Measurements from ENCODE around the gene KCNMB1.
"Not testable (repeated sequence)": the region's sequence is repeated elsewhere in the genome, so short reads cannot be mapped to it uniquely, and the experiment has no call there.

The KCNMB1 gene

DNA sequence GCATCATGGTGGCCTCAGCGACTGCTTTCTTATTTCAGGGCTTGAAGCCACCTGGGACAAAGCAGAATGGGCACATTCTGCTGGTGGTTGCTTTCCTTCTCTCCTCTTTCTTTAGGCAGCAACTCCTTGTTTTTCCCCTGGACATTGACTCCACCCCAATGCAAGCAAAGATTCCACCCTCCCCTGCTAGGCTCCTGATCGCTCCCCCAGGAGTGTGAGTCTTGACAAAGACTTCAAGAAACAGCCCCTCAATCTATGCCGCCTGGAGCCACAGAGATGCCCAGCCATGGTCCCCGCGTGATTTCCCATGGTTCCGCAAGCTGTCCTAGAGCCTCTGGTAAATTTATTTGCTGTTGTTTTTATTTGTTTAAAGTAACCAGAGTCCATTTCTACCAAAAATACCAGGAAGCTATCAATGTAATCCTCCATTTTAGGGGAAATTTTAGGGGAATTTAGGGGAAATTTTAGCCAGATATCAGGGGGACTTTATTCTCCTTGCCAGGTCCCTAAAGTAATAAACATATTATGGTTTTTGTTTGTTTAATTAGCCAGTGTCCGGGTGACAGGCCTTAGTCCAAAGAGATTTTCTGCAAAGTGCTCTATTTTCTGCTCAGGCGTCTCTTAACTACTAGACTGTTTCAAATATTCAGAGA, 2.3 kb downstream of the KCNMB1 start:
- DNase-seq (no peak), ATAC-seq (replicated peaks) (no peak)
- peaks cover 48 to 66% of the 10 kb centered on the region in 2 donors for H3K27me3 Mint-ChIP-seq
- H3K4me3 Mint-ChIP-seq, result no peak overlapping the region
- H3K9me3 Mint-ChIP-seq, result no peaks in the 10 kb centered on the region
- no peaks in the 10 kb centered on the region for H3K4me1 Mint-ChIP-seq (ENCODE audit: low read depth in 2 of 2)
- no peaks in the 10 kb centered on the region for H3K36me3 Mint-ChIP-seq (ENCODE audit: insufficient read depth)
- no peak overlapping the region for H3K27ac Mint-ChIP-seq

GRCh38 chr5:170383227-170383626, 5.9 kb downstream of the KCNMB1 start:
- no peak overlapping the region for H3K27ac Mint-ChIP-seq
- H3K4me3 Mint-ChIP-seq, result no peak overlapping the region
- ATAC-seq (replicated peaks), result no peak
- H3K4me1 Mint-ChIP-seq (ENCODE audit: low read depth in 2 of 2), result no peaks in the 10 kb centered on the region
- peaks cover 46 to 60% of the 10 kb centered on the region in 2 donors for H3K27me3 Mint-ChIP-seq
- peaks cover 3% of the 10 kb centered on the region for H3K36me3 Mint-ChIP-seq (ENCODE audit: insufficient read depth)
- no peak for DNase-seq
- no peaks in the 10 kb centered on the region for H3K9me3 Mint-ChIP-seq

DNA sequence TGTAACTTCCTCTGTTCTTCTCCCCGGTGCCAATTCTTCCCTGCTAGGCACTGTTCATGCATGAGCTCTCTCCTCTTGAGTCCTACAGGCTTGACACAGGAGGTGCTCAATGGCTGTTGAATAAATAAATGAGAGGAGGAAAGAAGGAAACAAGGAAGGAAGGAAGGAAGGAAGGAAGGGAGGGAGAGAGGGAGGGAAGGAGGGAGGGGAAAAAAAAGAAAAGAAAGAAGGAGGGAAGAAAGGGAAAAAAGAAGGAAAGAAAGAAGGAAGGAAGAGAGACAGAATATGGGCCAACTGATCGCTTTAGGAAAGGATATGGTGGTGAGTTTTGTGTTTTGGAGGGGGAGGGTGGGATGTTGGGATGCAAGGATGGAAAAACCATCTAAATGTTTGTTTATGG, 6.4 kb downstream of the KCNMB1 start:
- no peak for DNase-seq
- H3K27ac Mint-ChIP-seq, result no peak overlapping the region
- ATAC-seq (replicated peaks), result no peak
- no peaks in the 10 kb centered on the region for H3K4me1 Mint-ChIP-seq (ENCODE audit: low read depth in 2 of 2)
- H3K27me3 Mint-ChIP-seq, result peaks cover 45 to 60% of the 10 kb centered on the region in 2 donors
- no peak overlapping the region for H3K4me3 Mint-ChIP-seq
- H3K36me3 Mint-ChIP-seq (ENCODE audit: insufficient read depth), result peaks cover 3% of the 10 kb centered on the region
- no peaks in the 10 kb centered on the region for H3K9me3 Mint-ChIP-seq

DNA sequence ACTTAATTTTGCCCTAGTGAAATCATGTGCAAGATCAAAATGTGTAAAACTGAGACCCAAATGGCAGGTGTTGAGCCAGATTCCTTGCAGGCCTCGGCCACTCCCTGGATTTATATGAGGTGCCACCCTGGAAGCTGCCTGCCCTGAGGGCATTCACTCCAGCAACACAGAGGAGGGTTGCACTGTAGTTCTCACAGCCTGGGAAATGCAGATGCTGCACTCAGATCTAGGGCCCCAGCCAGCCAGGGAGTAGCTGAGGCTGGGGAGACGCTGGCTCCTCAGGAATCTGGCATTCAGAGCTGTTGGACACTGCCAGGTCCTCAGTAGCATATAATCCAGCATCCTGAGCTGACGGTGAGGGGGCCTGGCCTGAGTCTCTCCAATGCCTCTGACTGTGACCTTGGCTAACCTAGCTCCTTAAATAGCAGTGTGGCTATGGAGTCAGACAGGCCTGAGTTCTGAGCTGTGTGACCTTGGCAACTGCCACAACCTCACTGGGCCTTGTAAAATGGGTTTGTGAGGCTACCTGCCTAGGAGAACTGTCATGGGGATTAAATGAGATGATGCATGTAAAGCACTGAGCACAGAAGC, 8.7 kb downstream of the KCNMB1 start:
- Mint-ChIP-seq H3K27ac (peak overlapping the region in 1 of 2 donors; percentile 49), H3K4me1 (ENCODE audit: low read depth in 2 of 2) (peaks cover 0 to 4% of the 10 kb centered on the region in 2 donors), H3K27me3 (peaks cover 36 to 49% of the 10 kb centered on the region in 2 donors), H3K9me3 (no peaks in the 10 kb centered on the region), H3K36me3 (ENCODE audit: insufficient read depth) (peaks cover 3% of the 10 kb centered on the region), H3K4me3 (no peak overlapping the region)
- DNase-seq (no peak), ATAC-seq (replicated peaks) (no peak)

GRCh38 chr5:170378740-170379139, 10.4 kb downstream of the KCNMB1 start:
- H3K9me3 Mint-ChIP-seq, result no peaks in the 10 kb centered on the region
- peaks cover 3% of the 10 kb centered on the region for H3K36me3 Mint-ChIP-seq (ENCODE audit: insufficient read depth)
- ATAC-seq (replicated peaks) (no peak), DNase-seq (no peak)
- H3K27me3 Mint-ChIP-seq, result peaks cover 20 to 32% of the 10 kb centered on the region in 2 donors
- H3K4me3 Mint-ChIP-seq, result no peak overlapping the region
- H3K27ac Mint-ChIP-seq, result no peak overlapping the region
- H3K4me1 Mint-ChIP-seq (ENCODE audit: low read depth in 2 of 2), result peaks cover 0 to 4% of the 10 kb centered on the region in 2 donors

GRCh38 chr5:170377027-170377426, 12.1 kb downstream of the KCNMB1 start:
- peaks cover 2 to 4% of the 10 kb centered on the region in 2 donors for H3K4me1 Mint-ChIP-seq (ENCODE audit: low read depth in 2 of 2)
- H3K36me3 Mint-ChIP-seq (ENCODE audit: insufficient read depth), result peaks cover 3% of the 10 kb centered on the region
- H3K27ac Mint-ChIP-seq, result no peak overlapping the region
- DNase-seq (no peak), ATAC-seq (replicated peaks) (no peak)
- peaks cover 28 to 42% of the 10 kb centered on the region in 2 donors for H3K27me3 Mint-ChIP-seq
- H3K9me3 Mint-ChIP-seq, result no peaks in the 10 kb centered on the region
- no peak overlapping the region for H3K4me3 Mint-ChIP-seq

GRCh38 chr5:170376526-170376925, 12.6 kb downstream of the KCNMB1 start:
- peaks cover 28 to 47% of the 10 kb centered on the region in 2 donors for H3K27me3 Mint-ChIP-seq
- not testable (repeated sequence) for H3K4me3 Mint-ChIP-seq; H3K36me3 Mint-ChIP-seq (ENCODE audit: insufficient read depth); H3K9me3 Mint-ChIP-seq; H3K27ac Mint-ChIP-seq; ATAC-seq (replicated peaks); H3K4me1 Mint-ChIP-seq (ENCODE audit: low read depth in 2 of 2); DNase-seq

DNA sequence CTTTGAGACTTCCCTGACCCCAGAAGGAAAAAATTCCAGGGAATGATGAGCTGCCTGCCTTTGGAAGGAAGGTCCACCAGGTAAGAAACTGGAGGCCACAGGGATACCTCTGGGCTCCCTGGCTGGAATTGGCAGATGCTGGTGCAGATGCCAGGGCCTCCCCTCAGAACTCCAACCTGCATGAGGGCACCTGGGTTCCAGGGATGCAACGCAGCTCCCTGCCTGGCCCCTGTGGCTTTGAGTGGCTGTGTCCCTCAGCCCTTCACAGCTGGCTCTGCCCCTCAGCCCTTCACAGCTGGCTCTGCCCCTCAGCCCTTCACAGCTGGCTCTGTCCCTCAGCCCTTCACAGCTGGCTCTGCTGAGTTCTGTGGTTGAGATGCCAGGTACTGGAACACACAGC, 13.9 kb downstream of the KCNMB1 start:
- peak overlapping the region in 1 of 2 donors; percentile 57 for H3K27ac Mint-ChIP-seq
- H3K9me3 Mint-ChIP-seq, result no peaks in the 10 kb centered on the region
- DNase-seq, result no peak
- no peak for ATAC-seq (replicated peaks)
- peaks cover 2 to 4% of the 10 kb centered on the region in 2 donors for H3K4me1 Mint-ChIP-seq (ENCODE audit: low read depth in 2 of 2)
- no peak overlapping the region for H3K4me3 Mint-ChIP-seq
- H3K36me3 Mint-ChIP-seq (ENCODE audit: insufficient read depth), result no peaks in the 10 kb centered on the region
- H3K27me3 Mint-ChIP-seq, result peaks cover 28 to 51% of the 10 kb centered on the region in 2 donors

GRCh38 chr5:170372971-170373370, 16.2 kb downstream of the KCNMB1 start:
- Mint-ChIP-seq H3K36me3 (ENCODE audit: insufficient read depth) (no peaks in the 10 kb centered on the region), H3K27me3 (peaks cover 20 to 36% of the 10 kb centered on the region in 2 donors), H3K4me1 (ENCODE audit: low read depth in 2 of 2) (peaks cover 2 to 4% of the 10 kb centered on the region in 2 donors), H3K27ac (no peak overlapping the region), H3K9me3 (no peaks in the 10 kb centered on the region), H3K4me3 (no peak overlapping the region)
- ATAC-seq (replicated peaks) (no peak), DNase-seq (no peak)

DNA sequence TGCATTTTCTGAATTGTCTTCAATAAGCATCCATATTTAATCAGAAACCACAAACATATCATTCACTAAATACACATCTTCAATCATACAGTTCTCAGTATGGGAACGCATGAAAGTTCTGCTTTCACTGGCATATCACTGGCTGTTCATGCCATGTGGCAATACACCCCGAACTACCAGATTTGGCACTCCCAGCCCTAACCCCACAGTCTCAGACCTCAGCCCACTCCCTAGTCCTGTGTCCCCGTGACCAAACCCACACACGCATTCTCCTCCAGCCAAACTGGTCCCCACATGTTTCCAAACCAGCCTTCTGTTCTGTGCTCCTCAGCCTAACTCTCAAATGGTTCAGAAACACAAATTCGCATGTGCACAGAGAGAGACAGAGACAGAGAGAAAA, 20.6 kb downstream of the KCNMB1 start:
- Mint-ChIP-seq H3K9me3 (no peaks in the 10 kb centered on the region), H3K4me3 (no peak overlapping the region), H3K4me1 (ENCODE audit: low read depth in 2 of 2) (peaks cover 0 to 2% of the 10 kb centered on the region in 2 donors), H3K36me3 (ENCODE audit: insufficient read depth) (no peaks in the 10 kb centered on the region), H3K27ac (no peak overlapping the region), H3K27me3 (peaks cover 9 to 21% of the 10 kb centered on the region in 2 donors)
- no peak for ATAC-seq (replicated peaks)
- DNase-seq, result no peak

DNA sequence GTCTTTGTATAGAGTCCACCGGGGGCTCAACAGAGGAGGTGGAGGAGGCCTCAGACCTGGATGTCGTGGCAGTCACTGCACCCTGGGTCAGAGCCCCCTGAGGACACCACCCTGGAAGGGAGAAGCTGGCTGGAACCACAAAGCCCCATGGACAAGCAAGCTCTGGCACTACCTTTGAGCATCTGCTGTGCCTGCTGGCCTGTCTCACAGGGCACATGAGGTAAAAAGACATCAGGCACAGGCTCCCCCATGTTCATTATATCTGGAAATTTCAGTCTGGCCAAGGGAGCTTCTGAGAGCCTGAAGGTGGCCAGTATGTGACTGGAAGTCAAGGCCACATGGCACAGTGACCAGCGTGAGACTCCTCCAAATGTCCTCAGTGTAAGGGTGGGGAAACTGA, 22.9 kb downstream of the KCNMB1 start:
- Mint-ChIP-seq H3K9me3 (no peaks in the 10 kb centered on the region), H3K27me3 (peaks cover 0 to 1% of the 10 kb centered on the region in 2 donors), H3K36me3 (ENCODE audit: insufficient read depth) (no peaks in the 10 kb centered on the region)

DNA sequence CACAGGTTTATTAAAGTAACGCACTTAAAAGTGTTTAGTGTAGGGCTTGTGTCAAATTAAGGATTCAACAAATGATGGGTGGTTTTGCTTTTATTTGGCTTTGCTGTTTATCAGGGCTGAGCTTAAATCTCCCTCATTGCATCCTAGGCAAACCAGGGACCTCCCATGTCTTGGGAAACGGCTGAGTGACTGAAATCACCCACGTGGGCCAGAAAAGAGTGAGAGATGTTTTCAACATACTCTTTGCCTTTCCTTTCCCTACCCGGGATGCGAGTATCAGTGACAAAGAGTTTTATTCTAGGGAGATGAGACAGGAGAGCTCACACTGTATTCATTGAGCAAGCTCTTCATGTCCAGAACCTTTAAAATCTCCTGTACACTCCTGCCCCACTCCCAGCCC, 23.3 kb downstream of the KCNMB1 start:
- ATAC-seq (replicated peaks) (no peak), DNase-seq (no peak)
- no peaks in the 10 kb centered on the region for H3K27me3 Mint-ChIP-seq
- no peak overlapping the region for H3K27ac Mint-ChIP-seq
- H3K4me1 Mint-ChIP-seq (ENCODE audit: low read depth in 2 of 2), result peaks cover 0 to 2% of the 10 kb centered on the region in 2 donors
- H3K4me3 Mint-ChIP-seq, result no peak overlapping the region
- no peaks in the 10 kb centered on the region for H3K36me3 Mint-ChIP-seq (ENCODE audit: insufficient read depth)
- H3K9me3 Mint-ChIP-seq, result no peaks in the 10 kb centered on the region

More for the DNA sequence above, 22.9 kb downstream of the KCNMB1 start:
- Mint-ChIP-seq H3K4me1 (ENCODE audit: low read depth in 2 of 2) (peaks cover 0 to 2% of the 10 kb centered on the region in 2 donors), H3K4me3 (no peak overlapping the region), H3K27ac (no peak overlapping the region)
- no peak for ATAC-seq (replicated peaks)
- no peak for DNase-seq

DNA sequence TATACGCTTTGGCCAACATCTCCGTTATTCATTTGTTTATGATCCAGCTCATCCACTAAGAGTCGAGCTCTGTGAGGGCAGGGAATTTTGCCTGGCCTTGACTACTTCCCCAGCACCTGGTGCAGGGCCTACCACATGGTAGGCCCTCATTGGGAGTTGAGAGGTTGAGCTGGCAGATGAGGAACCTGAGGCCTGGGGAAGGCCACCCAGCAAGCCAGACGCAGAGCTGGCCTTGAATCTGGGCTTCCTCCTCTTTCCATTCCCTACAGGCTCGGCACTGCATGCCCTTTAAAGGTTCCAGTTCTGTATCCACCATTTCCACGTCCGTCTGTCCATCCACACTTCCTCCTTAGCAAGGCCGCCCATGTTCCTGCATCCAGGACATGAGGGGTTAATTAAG, 24.2 kb downstream of the KCNMB1 start:
- no peaks in the 10 kb centered on the region for H3K27me3 Mint-ChIP-seq
- H3K4me1 Mint-ChIP-seq (ENCODE audit: low read depth in 2 of 2), result peaks cover 0 to 2% of the 10 kb centered on the region in 2 donors
- no peaks in the 10 kb centered on the region for H3K36me3 Mint-ChIP-seq (ENCODE audit: insufficient read depth)
- H3K4me3 Mint-ChIP-seq, result no peak overlapping the region
- DNase-seq (no peak), ATAC-seq (replicated peaks) (no peak)
- no peak overlapping the region for H3K27ac Mint-ChIP-seq
- H3K9me3 Mint-ChIP-seq, result no peaks in the 10 kb centered on the region

- H3K9me3 Mint-ChIP-seq, result no peaks in the 10 kb centered on the region
- DNase-seq (no peak), ATAC-seq (replicated peaks) (peak; percentile 26)
- no peak overlapping the region for H3K27ac Mint-ChIP-seq
- H3K27me3 Mint-ChIP-seq, result no peaks in the 10 kb centered on the region
- no peaks in the 10 kb centered on the region for H3K36me3 Mint-ChIP-seq (ENCODE audit: insufficient read depth)
- peaks cover 0 to 2% of the 10 kb centered on the region in 2 donors for H3K4me1 Mint-ChIP-seq (ENCODE audit: low read depth in 2 of 2)
- H3K4me3 Mint-ChIP-seq, result no peak overlapping the region
Observed at GRCh38 chr5:170363671-170364070, 25.5 kb downstream of the KCNMB1 start.

All from effector memory CD8-positive, alpha-beta T cell (primary cell).